GM19025 (cell line): Measurements from ENCODE around the gene LCN2.

Experiments used
- ATAC-seq: cut with Tn5 transposase; IDR thresholded peaks from one replicate; pipeline ENCODE4 v1.9.1; 2021; ENCODE audit warnings: mild to moderate bottlenecking, low read depth, moderate library complexity; ENCODE audit not compliant: unreplicated experiment

The LCN2 gene

DNA sequence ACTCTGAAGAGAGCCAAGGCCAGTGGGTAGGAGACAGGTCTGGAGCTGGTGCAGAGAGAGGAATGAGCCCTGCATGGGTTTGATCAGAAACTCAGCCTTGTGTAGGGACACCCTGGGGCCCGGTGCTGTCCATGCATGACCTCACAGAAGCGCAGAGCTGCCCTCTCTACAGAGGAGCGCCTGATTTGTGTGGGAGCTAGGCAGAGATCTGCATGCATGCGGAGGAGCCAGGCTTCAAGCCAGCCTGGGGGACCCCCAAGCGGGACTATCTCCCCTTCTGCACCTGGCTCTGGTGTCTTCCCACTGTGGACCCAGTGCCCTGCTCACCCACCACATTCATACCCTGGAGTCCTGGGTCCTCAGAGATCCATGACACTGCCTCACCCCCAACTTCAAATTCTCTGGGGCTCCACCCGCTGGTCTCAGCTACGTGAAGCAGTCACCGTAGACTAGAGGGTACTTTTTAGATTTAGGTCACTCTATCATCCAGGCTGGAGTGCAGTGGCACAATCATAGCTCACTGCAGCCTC, 2.6 kb upstream of the LCN2 start:
- no peak for ATAC-seq

DNA sequence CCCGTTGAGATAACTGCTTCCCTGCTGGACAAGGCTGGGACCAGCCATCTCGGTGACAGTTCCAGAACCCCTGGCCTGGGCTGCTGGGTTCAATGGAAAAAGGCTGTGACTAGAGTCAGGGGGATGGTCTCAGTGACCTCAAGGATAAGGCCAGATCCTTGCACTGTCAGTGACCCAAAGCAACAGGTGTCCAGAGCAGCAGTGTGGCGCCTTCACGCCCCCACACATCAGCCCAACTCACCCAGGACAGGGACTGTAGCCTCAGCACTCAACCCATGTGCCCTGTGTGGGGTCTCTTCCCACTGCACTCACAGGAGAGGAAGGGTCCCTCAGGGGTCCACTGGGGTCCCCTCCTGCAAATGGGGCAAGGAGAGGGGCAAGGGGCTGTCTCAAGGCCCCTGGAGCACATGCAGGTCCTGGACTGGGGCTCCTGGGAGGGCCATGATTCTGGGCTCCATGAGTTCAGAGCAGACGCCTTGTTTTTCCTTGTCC, 698 bp upstream of the LCN2 start:
- no peak for ATAC-seq

DNA sequence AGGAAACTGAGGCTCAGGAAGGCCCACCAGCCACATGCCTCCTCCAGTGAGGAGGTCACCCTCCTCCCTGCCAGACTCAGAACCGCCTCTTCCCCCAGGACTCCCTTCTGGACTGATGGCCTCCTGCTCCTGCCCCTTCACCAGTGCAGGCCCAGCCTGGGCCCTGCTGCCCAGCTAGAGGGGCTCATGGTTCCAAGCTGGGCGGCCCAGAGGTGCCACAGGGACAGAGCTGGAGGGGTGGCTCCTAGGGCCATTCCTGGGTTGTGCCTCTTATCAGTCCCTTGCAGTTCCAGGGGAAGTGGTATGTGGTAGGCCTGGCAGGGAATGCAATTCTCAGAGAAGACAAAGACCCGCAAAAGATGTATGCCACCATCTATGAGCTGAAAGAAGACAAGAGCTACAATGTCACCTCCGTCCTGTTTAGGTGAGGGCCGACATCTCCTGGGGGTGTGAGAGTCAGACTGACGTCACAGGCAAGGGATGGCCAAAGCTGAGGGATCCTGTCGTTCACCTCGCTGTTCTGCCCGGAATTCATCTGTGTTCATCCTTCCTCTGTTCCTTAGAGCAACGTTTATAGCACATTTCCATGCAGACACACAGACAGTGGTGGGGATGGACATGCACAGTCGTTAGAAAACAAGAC, 819 bp downstream of the LCN2 start:
- ATAC-seq = no peak

DNA sequence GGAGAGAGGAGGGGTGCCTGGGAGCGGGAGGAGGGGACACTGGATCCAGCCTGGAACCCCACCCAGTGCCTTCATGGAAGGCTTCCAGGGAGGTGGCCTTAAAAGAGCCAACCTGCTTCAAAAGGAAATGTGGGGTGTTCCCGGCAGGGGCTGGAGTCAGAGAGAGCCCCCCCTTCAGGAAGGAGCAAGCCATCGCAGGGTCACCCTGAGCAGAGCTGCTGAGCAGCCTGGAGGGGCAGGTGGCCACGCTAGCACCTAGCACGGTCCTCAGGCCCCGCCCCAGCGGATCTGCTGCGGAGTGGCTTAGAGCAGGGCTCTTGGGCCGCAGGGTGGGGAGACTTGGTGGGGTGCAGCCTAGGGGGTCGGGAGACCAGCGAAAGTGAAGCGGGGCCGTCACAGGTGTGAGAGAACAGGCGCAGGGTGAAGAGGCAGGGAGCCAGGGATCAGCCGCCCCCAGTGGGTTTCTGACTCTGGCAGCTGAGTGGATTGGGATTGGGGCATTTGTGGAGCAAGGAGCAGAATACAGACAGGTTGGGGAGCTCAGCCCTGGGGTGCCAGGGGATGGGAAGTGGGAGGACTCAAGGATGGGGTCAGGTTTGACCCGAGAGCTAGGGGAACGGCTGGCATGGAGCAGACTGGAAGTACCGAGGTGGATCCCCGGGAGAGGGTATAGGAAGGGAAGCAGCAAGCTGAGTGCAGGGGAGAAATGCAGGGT, 1.5 kb downstream of the LCN2 start:
- no peak for ATAC-seq

DNA sequence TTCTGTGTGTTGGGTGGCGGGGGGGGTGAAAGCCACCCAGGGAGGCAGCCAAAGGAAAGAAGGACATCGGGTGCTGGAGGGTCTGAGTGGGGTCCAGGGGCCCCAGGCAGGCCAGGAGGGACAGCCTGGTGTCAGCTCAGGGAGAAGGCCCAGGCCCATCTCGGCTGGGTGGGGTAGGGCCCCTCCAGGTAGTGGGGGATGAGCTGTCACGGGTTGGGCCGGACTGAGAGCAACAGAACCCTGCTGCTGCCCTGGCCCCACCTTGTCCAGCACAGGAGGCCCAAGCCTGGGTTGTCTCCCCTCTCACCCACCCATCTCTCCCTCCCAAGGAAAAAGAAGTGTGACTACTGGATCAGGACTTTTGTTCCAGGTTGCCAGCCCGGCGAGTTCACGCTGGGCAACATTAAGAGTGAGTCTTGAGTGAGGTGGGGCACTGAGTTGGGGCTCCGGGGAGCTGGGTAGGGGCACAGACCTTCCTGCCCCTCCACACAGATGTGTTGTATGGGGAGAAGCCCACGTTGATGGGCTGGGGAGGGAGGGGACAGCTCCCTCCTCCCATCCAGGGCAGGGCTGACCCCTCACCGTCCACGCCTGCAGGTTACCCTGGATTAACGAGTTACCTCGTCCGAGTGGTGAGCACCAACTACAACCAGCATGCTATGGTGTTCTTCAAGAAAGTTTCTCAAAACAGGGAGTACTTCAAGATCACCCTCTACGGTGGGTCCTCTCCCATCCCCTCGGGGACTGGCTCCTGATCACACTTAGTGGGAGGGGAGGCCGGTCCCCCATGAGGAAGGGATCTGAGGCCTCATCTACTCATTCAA, 2.3 kb downstream of the LCN2 start:
- ATAC-seq = no peak

DNA sequence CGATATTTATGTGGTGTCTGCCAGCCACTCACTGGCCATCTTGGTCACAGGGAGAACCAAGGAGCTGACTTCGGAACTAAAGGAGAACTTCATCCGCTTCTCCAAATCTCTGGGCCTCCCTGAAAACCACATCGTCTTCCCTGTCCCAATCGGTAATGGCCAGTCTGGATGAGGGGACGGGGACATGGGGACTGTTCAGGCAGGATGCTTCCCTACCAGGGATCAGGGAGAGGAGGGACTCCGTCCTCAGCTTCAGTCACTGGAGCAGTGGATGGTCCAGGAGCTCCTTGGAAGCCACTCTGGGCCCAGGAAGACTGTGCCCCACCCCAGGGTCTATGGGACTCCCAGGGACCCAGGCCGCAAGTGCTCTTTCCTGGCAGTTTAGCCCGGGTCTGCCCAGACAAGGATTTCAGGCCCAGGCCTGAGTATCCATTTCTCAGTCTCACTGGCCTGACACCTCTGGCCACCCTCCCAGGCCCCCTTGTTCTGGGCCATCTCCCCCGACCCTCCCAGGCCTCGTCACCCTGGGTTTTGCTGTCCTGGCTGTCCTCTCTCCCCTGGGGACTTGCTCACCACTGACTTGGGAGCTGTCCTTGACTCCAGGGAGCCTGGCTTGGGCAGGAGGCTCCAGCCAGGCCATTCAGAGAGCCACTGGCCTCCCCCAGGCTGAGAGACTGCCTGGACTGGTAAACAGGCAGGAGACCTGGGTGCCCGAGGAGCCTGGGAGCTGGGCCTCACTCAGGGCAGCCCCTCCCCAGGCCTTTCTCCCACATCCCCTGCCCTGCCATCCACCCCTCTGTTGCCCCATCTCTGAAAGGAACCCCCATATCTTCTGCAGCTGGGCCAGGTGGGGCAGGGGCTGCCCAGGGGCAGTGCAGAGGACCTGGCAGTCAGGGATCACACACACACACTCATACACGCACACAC, 3.1 kb downstream of the LCN2 start:
- ATAC-seq = no peak

DNA sequence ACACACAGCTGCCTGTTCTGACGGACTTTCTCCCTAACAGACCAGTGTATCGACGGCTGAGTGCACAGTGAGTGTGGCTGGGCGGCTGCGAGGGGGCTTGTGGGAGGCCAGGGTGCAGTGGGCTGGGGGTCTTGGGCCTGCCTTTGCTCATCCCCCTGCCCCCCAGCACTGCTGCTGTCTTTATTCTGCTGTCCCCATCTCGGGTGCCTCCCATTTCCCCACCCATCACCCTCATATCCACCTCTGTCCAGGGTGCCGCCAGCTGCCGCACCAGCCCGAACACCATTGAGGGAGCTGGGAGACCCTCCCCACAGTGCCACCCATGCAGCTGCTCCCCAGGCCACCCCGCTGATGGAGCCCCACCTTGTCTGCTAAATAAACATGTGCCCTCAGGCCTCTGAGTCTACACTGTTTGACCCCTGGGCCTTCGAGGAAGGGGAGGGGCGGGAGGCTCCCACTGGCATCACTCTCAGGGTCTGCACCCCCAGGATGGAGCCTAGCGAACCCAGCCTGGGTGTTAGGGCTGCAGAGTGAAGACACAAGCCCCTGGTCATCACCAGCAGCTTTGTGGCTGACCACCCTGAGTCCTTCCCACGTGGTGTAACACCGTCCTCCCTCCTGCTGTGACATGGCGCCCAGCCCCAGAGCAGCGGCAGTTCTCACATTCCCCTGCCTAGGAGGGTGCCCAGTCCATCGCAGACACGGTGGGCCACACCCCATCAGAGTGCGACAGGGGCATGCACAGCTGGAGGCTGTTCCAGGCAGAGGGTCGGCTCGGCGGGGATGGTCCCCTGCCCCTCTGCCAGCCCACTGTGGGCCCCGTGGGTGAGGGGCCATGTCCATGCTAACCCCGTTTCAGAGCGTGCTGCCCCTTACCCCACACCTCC, 4.0 kb downstream of the LCN2 start:
- no peak for ATAC-seq

DNA sequence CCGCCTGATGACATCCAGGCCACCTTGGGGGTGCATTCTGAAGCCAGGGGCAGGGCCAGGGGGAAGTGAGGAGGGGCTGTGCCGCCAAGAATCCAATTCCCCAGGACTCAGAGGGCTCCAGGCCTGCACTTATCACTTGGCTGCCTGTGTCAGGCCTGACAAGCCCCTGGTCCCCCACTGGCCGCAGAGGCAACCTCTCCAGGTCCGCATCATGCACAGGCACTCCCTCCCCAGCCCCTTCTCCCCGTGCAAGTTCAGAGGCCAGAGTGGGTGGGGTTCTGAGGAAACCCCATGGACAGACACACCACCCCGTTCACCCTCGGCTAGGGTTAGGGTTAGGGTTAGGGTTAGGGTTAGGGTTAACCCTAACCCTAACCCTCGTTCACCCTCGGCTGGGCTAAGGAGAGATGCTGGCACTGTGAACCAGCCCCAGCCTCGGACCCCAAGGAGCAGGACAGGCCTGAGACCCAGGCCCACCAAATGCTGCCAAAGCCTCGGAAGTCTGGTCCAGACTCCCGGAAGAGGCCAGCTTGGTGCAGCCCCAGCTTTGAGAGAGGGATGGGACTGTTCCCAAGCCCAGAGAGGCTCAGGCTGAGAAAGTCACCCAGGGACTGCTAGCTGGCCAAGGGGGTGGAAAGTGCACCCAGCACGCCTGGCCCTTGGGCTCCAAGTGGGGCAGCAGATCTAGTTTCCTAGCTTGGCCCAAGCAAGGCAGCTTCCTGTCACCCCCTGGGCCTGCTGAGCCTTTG, 4.9 kb downstream of the LCN2 start:
- ATAC-seq = no peak

DNA sequence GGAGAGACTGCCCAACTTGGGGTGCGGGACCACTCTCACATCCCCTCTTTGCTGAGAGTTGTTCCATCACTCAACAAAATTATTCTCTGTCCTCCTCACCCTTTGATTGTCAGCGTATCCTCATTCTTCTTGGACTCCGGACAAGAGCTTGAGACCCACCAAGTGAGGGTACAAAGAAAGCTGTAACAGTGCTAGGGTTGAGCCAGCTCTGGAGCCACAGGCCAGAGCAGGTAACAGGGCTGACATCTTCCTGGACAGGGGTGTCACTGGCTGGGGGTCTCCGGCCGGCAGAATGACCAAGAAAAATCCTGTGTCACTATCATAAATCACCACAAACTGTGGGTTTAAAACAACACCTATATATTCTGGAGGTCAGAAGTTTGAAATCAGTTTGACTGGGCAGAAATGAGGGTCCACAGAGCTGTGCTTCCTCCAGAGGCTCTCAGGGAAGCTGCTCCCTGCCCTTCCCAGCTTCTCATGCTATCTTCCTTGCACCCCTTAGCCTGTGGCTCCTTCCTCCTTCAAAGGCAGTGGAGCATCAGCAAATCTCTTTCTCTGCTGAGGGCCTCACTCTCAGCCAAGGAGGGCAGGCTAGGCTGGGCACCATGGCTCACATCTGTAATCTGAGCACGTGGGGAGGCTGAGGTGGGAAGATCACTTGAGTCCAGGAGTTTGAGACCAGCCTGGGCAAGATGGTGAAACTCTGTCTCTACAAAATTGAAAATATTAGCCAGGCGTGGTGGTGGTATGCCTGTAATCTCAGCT, 6.7 kb downstream of the LCN2 start:
- ATAC-seq = no peak

DNA sequence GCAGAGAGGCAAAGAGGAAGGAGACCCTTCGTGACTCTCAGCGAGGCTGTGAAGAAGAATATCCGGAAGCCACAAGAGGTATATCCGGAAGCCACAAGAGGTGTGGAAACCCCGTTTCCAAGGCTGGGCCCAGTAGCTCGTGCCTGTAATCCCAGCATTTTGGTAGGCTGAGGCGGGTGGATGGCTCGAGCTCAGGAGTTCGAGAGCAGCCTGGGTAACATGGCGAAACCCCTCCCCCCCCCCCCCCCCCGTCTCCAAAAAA, 10.2 kb downstream of the LCN2 start:
- no peak for ATAC-seq

DNA sequence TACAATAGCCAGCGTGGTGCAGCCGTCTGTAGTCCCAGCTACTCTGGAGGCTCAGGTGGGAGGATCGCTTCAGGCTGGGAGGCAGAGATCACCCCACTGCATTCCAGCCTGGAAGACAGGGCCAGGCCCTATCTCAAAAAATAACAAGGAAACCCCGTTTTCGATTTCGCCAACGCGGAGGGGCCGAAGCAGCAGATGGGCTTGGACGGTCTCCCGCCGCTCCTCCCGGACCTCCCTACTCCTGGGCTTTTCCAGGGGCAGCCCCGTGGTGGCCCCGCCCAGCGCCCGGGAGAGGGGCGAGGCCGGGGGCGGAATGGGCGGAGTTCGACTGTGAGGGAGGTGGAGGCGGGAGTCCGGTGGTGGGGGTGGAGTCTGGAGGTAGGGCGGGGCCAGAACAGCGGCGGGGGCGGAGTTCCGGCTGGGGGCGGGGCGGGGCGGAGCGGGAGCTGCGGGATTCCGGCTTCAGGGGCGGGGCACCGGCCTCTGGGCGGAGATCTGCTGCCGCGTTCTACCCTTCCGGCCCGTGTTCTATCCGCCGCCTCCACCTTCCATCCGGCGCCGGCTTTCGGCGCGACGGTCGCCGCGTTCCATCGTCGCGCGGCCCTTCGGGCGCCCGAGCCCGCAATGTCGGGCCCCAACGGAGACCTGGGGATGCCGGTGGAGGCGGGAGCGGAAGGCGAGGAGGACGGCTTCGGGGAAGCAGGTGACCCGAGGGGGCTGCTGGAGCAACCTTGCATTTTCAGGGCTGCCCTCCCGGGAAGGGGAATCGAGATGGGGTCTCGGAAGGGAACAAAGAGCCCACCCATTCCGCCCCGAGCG, 10.7 kb downstream of the LCN2 start, which contains the start of gene BBLN:
Gene BBLN (plus strand): TSS at position 482 of the 819 bp plus-strand sequence. CDS start 143 bp downstream, at position 625.
- peak; percentile 65 for ATAC-seq

DNA sequence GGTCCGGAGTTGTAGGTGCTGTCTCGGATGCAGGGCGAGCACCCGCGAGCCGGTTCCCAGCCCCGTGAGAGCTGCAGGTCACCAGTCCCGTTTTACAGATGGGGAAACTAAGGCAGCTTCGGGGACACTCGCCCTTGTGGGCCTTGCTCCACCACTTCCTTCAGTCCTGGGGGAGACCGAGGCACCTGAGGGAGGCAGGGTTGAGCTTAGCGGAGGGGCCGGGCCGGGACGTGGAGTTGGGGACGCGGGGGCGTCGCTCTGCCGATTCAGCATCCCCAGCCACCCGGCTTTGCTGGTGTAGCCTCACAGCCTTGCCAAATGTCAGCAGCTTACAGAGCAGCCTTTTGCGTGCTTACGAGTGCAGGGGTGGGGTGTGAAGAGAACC, 11.3 kb downstream of the LCN2 start:
- no peak for ATAC-seq

DNA sequence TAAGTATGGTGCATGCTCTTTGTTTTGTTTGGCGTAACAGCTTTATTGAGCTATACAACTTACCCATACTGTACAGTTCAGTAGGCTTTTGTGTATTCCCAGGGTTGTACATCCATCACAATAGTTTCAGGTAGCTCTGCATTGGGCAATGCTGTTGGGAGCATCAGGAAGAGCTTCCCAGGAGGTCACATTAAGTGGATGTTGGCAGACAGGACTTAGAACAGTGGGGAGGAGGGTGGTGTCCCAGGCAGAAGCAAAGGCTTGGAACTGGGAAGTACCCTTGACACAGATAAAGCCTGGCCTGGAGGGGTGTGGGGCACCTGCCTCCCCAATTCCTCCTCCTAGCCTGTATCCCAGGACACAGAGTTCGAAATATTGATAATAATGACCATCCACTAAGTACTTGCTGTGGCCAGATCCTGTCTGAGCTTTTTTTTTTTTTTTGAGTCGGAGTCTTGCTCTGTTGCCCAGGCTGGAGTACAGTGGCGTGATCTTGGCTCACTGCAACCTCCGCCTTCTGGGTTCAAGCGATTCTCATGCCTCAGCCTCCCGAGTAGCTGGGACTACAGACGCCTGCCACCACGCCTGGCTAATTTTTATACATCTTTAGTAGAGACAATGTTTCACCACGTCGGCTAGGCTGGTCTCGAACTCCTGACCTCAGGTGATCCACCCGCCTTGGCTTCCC, 12.1 kb downstream of the LCN2 start:
- ATAC-seq = no peak

DNA sequence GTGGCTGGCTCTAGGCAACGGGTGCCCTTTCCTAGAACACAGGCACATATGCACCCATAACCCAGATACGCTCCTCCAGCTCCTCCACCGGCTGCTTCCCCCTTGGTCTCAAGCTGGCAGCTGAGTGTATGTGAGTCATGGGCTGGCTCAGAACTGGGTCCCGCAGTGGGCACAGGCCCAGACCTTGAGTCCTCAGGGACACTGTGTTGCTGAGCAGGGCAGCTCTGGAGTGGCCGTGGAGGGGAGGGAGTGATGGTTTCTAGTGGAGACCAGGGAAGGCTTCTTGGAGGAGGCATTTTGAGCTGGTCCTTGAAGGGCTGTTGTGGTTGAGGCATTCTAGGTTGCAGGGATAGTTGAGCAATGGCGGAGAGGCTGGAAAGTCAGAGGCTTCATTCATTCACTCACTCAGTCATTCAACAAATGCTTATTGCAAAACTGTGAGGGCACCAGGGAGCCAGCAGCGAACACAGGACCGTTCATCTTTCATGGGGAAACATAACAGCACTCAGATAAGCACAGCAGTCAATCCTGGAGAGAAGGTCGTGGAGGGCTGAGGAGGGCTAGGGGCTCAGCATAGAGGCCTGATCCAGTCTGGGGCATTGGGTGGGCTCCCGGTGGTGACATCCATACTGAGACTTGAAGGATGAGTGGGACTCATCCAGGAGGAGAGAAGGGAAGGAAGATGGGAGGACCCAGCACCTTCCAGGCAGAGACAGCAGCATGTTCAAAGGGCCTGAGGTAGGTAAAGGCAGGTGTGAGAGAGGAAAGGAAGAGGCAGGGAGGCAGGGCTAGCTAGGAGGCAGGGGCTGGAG, 13.2 kb downstream of the LCN2 start:
- no peak for ATAC-seq

DNA sequence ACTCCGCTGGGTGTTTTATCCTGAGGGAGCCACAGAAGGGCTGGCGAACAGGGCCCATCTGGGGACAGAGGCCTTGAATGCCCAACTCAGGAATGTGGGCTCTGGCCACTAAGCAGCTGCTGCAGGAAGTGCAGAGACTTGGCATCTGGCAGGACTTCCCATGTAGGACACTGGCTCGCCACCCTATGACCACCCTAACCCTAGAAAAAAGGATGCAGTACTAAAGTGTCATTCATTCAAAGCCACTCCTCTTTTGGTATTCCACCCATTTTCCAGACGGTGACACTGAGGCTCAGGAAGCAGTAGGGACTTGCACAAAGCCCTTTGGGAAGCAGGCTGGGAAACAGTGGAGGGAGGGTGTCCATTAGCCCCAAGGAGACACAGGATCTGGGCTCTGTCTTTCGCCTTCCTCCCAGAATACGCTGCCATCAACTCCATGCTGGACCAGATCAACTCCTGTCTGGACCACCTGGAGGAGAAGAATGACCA, 13.8 kb downstream of the LCN2 start:
- no peak for ATAC-seq
